ENCODE data around the gene ERBB4. TPM values are rescaled to one million over a fixed set of nuclear protein-coding genes. Genes with fewer than 3 reads are reported as not detected.

ERBB4 gene
- total RNA-seq, 1 donor from 2014 or later: 1.7 TPM

GRCh38 chr2:211837206-211837605, 701.4 kb downstream of the ERBB4 start:
- intact Hi-C loops (cut with DNase I): no loop called here
- Histone ChIP-seq H3K4me1 (no peaks in the 10 kb centered on the region), H3K36me3 (no peaks in the 10 kb centered on the region), H3K9me3 (no peaks in the 10 kb centered on the region), H3K27ac (no peak overlapping the region), H3K27me3 (no peaks in the 10 kb centered on the region), H3K4me3 (no peak overlapping the region)
- no peak for DNase-seq (ENCODE audit: low spot score in 2 of 2)
- TF ChIP-seq, protein P1, sequence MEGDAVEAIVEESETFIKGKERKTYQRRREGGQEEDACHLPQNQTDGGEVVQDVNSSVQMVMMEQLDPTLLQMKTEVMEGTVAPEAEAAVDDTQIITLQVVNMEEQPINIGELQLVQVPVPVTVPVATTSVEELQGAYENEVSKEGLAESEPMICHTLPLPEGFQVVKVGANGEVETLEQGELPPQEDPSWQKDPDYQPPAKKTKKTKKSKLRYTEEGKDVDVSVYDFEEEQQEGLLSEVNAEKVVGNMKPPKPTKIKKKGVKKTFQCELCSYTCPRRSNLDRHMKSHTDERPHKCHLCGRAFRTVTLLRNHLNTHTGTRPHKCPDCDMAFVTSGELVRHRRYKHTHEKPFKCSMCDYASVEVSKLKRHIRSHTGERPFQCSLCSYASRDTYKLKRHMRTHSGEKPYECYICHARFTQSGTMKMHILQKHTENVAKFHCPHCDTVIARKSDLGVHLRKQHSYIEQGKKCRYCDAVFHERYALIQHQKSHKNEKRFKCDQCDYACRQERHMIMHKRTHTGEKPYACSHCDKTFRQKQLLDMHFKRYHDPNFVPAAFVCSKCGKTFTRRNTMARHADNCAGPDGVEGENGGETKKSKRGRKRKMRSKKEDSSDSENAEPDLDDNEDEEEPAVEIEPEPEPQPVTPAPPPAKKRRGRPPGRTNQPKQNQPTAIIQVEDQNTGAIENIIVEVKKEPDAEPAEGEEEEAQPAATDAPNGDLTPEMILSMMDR (IDR thresholded peaks at IDR 0.05): no peak

GRCh38 chr2:211836409-211836808, 702.2 kb downstream of the ERBB4 start:
- H3K36me3 ChIP-seq: no peaks in the 10 kb centered on the region
- peaks cover 0 to 2% of the 10 kb centered on the region in 2 donors for H3K4me1 ChIP-seq
- TF ChIP-seq, protein P1 (IDR thresholded peaks at IDR 0.05): no peak
- no peak overlapping the region for H3K4me3 ChIP-seq
- no peaks in the 10 kb centered on the region for H3K9me3 ChIP-seq
- intact Hi-C loops (cut with DNase I): no loop called here
- no peaks in the 10 kb centered on the region for H3K27me3 ChIP-seq
- H3K27ac ChIP-seq: no peak overlapping the region
- DNase-seq (ENCODE audit: low spot score in 2 of 2): no peak

DNA sequence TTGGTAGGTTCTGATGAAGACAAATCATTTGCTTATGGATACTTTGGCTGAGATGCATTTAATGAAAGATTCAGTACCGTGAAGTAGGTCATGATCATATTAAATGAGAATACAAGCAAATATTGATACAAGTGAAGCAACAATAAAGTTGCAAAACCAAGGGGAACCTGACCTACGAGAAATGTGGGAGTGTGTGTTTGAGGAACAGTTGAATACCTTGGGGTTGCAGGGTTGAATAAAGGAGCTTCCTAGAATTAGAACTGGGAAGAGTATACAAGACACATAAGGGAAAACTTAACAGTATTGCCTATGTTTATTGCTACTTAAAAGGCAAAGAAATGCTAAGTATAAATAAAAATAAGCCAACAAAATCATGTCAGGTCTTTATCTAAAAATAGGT, 702.9 kb downstream of the ERBB4 start:
- intact Hi-C loops (cut with DNase I): no loop called here
- Histone ChIP-seq H3K4me3 (no peak overlapping the region), H3K27me3 (no peaks in the 10 kb centered on the region), H3K27ac (no peak overlapping the region), H3K4me1 (peaks cover 0 to 2% of the 10 kb centered on the region in 2 donors), H3K9me3 (no peaks in the 10 kb centered on the region), H3K36me3 (no peaks in the 10 kb centered on the region)
- TF ChIP-seq, protein P1 (IDR thresholded peaks at IDR 0.05): no peak
- DNase-seq (ENCODE audit: low spot score in 2 of 2): no peak

- Histone ChIP-seq H3K4me3 (no peak overlapping the region), H3K9me3 (no peaks in the 10 kb centered on the region), H3K36me3 (no peaks in the 10 kb centered on the region), H3K27ac (no peak overlapping the region), H3K4me1 (peaks cover 0 to 2% of the 10 kb centered on the region in 2 donors), H3K27me3 (no peaks in the 10 kb centered on the region)
- DNase-seq (ENCODE audit: low spot score in 2 of 2): no peak
- intact Hi-C loops (cut with DNase I): no loop called here
- TF ChIP-seq, protein P1 (IDR thresholded peaks at IDR 0.05): no peak
Observed at GRCh38 chr2:211833582-211834279, 704.9 kb downstream of the ERBB4 start.

DNA sequence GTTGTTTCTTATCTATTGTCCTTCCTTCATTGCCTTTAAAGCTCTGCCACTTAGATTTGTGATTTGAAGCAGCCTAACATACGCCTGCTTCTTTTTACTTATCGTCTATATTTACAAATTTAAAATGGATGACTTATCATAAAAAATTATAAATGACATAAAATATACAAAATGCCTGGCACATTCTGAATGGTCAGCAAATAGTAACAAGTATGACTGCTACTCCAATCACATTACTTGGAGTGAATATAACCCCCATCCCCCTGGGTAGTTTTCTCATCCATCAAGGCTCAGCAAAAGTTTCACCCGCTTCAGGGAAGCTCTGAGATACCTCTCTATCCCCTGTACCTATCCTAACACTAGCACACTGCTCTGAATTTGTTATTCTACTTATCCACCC, 708.9 kb downstream of the ERBB4 start:
- TF ChIP-seq, protein P1 (IDR thresholded peaks at IDR 0.05): no peak
- Histone ChIP-seq H3K27me3 (no peaks in the 10 kb centered on the region), H3K4me1 (peaks cover 0 to 2% of the 10 kb centered on the region in 2 donors), H3K9me3 (no peaks in the 10 kb centered on the region), H3K27ac (no peak overlapping the region), H3K36me3 (no peaks in the 10 kb centered on the region), H3K4me3 (no peak overlapping the region)
- DNase-seq (ENCODE audit: low spot score in 2 of 2): no peak
- intact Hi-C loops (cut with DNase I): no loop called here
